ENCODE results near the gene LRP1. TPM values are rescaled to one million over a fixed set of nuclear protein-coding genes. Genes with fewer than 3 reads are reported as not detected.

The LRP1 gene
- total RNA-seq, 2 experiments from 2014 or later: 1.0 to 1.5 TPM

GRCh38 chr12:57261428-57261865, 133.2 kb downstream of the LRP1 start:
- CTCF ChIA-PET: interaction anchor here (0.6 to 9.2 kb wide), 9 partner anchors 9 to 197 kb away, joined by 3 to 135 read pairs (median 9); partner anchors contain the start of genes GLI1 and INHBE
- peaks cover 18% of the 10 kb centered on the region for H3K36me3 Mint-ChIP-seq (ENCODE audit: low read depth)

GRCh38 chr12:57262126-57262822, 134.0 kb downstream of the LRP1 start:
- no peaks in the 10 kb centered on the region for H3K27me3 Mint-ChIP-seq (ENCODE audit: low read depth)
- CTCF ChIA-PET: interaction anchor here (0.6 to 9.2 kb wide), 8 partner anchors 15 to 201 kb away, joined by 3 to 135 read pairs (median 8); partner anchors contain the start of genes GLI1 and INHBE
- no peak overlapping the region for H3K4me3 Mint-ChIP-seq
- no peak for DNase-seq
- intact Hi-C loops (cut with micrococcal nuclease): no loop called here
- H3K4me1 Mint-ChIP-seq (ENCODE audit: low read depth): no peaks in the 10 kb centered on the region
- H3K27ac Mint-ChIP-seq: no peak overlapping the region
- H3K9me3 Mint-ChIP-seq: no peaks in the 10 kb centered on the region
- H3K36me3 Mint-ChIP-seq (ENCODE audit: low read depth): peaks cover 18% of the 10 kb centered on the region

More at GRCh38 chr12:57261428-57261865, 133.2 kb downstream of the LRP1 start:
- no peaks in the 10 kb centered on the region for H3K4me1 Mint-ChIP-seq (ENCODE audit: low read depth)
- H3K27ac Mint-ChIP-seq: no peak overlapping the region
- DNase-seq: no peak
- no peaks in the 10 kb centered on the region for H3K27me3 Mint-ChIP-seq (ENCODE audit: low read depth)
- intact Hi-C loops (cut with micrococcal nuclease): no loop called here
- no peak overlapping the region for H3K4me3 Mint-ChIP-seq
- no peaks in the 10 kb centered on the region for H3K9me3 Mint-ChIP-seq

Small RNA genes lying within 50 kb of the gene (microRNA-seq; reads per million reads assigned to microRNA genes)
- not detected for gene MIR1228 (ENCODE audit: borderline microRNAs expressed, borderline replicate concordance)

Other genes with a start within 250 kb of the LRP1 start
- not detected for gene SDR9C7, start 194.1 kb upstream of the LRP1 start, total RNA-seq
- under 1 TPM; 0.54 to 0.69 TPM for gene RDH16, start 170.9 kb upstream of the LRP1 start, total RNA-seq
- gene ZBTB39, start 121.9 kb upstream of the LRP1 start, total RNA-seq: 1 to 10 TPM; 5.1 to 5.5 TPM
- under 1 TPM in 1 of 2 experiments, not detected in 1; 0.48 TPM for gene TAC3, start 112.0 kb upstream of the LRP1 start, total RNA-seq
- gene MYO1A, start 78.4 kb upstream of the LRP1 start, total RNA-seq: 1 to 10 TPM; 1.4 to 1.5 TPM
- 10 to 100 TPM; 71.3 to 72.2 TPM for gene NEMP1, start 49.7 kb upstream of the LRP1 start, total RNA-seq
- gene NAB2, start 39.4 kb upstream of the LRP1 start, total RNA-seq: 10 to 100 TPM; 18.4 to 19.1 TPM
- 100 to 1,000 TPM; 188 to 193 TPM for gene STAT6, start 17.1 kb upstream of the LRP1 start, total RNA-seq
- gene LRP1-AS, start 19.1 kb downstream of the LRP1 start, total RNA-seq: not detected
- gene NXPH4, start 88.3 kb downstream of the LRP1 start, total RNA-seq: under 1 TPM; 0.25 to 0.79 TPM
- 100 to 1,000 TPM; 542 to 552 TPM for gene SHMT2, start 101.2 kb downstream of the LRP1 start, total RNA-seq
- gene STAC3, start 122.7 kb downstream of the LRP1 start, total RNA-seq: 1 to 10 TPM in 1 of 2 experiments, under 1 TPM in 1; 0.93 to 1.5 TPM